OCI-LY1 (cell line): ENCODE data around the gene KDM4F.

ENCODE experiments used
- EZH2 ChIP-seq: fragments of 200-600 bp; sonication (generic), shearing (Covaris generic); IDR thresholded peaks from 2 replicates; pipeline ENCODE4 v1.8.0; 2017; ENCODE audit warnings: borderline replicate concordance, mixed run types, mild to moderate bottlenecking, antibody characterized with exemption, low read length, moderate library complexity, mixed read lengths
- TF ChIP-seq, protein P1 (sequence below): fragments of 200-600 bp; sonication (generic), shearing (Covaris generic); IDR thresholded peaks from 2 replicates; pipeline ENCODE4 v1.5.1; 2017; ENCODE audit warnings: mild to moderate bottlenecking, antibody characterized with exemption, low read length, moderate library complexity, mixed read lengths

GRCh38 chr11:95068549-95068948 lies 19.3 kb downstream of the KDM4F start:
- TF ChIP-seq, protein P1, sequence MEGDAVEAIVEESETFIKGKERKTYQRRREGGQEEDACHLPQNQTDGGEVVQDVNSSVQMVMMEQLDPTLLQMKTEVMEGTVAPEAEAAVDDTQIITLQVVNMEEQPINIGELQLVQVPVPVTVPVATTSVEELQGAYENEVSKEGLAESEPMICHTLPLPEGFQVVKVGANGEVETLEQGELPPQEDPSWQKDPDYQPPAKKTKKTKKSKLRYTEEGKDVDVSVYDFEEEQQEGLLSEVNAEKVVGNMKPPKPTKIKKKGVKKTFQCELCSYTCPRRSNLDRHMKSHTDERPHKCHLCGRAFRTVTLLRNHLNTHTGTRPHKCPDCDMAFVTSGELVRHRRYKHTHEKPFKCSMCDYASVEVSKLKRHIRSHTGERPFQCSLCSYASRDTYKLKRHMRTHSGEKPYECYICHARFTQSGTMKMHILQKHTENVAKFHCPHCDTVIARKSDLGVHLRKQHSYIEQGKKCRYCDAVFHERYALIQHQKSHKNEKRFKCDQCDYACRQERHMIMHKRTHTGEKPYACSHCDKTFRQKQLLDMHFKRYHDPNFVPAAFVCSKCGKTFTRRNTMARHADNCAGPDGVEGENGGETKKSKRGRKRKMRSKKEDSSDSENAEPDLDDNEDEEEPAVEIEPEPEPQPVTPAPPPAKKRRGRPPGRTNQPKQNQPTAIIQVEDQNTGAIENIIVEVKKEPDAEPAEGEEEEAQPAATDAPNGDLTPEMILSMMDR: no peak
- no peak for TF ChIP-seq EZH2
